ENCODE measurements around the gene TRIM28.
A peak's percentile ranks its signal among the peaks of the same experiment; 100 is the strongest.
"Not testable (repeated sequence)": the region's sequence is repeated elsewhere in the genome, so short reads cannot be mapped to it uniquely, and the experiment has no call there.

Gene TRIM28

GRCh38 chr19:58571575-58571947, 27.7 kb downstream of the TRIM28 start:
- DNase-seq, result no peak
- H3K27me3 ChIP-seq, result no peaks in the 10 kb centered on the region
- no peak overlapping the region for H3K4me3 ChIP-seq (ENCODE audit: low read depth, low read length)
- no peak for TF ChIP-seq CTCF (IDR thresholded peaks at IDR 0.05; ENCODE audit: low read depth, low read length)
- H3K36me3 ChIP-seq, result peaks cover 9% of the 10 kb centered on the region; the same call in 1 of the 2 replicates
- H3K9me3 ChIP-seq, result no peaks in the 10 kb centered on the region
- no peaks in the 10 kb centered on the region; the same call in 1 of the 2 replicates for H3K4me1 ChIP-seq

GRCh38 chr19:58572026-58572817, 28.4 kb downstream of the TRIM28 start:
- Histone ChIP-seq H3K9me3 (no peaks in the 10 kb centered on the region), H3K4me1 (no peaks in the 10 kb centered on the region; the same call in 1 of the 2 replicates), H3K4me3 (ENCODE audit: low read depth, low read length) (peak overlapping the region; percentile 75), H3K27me3 (no peaks in the 10 kb centered on the region), H3K36me3 (peaks cover 9% of the 10 kb centered on the region; the same call in 1 of the 2 replicates)
- TF ChIP-seq CTCF (IDR thresholded peaks at IDR 0.05; ENCODE audit: low read depth, low read length), result no peak
- DNase-seq, result no peak

DNA sequence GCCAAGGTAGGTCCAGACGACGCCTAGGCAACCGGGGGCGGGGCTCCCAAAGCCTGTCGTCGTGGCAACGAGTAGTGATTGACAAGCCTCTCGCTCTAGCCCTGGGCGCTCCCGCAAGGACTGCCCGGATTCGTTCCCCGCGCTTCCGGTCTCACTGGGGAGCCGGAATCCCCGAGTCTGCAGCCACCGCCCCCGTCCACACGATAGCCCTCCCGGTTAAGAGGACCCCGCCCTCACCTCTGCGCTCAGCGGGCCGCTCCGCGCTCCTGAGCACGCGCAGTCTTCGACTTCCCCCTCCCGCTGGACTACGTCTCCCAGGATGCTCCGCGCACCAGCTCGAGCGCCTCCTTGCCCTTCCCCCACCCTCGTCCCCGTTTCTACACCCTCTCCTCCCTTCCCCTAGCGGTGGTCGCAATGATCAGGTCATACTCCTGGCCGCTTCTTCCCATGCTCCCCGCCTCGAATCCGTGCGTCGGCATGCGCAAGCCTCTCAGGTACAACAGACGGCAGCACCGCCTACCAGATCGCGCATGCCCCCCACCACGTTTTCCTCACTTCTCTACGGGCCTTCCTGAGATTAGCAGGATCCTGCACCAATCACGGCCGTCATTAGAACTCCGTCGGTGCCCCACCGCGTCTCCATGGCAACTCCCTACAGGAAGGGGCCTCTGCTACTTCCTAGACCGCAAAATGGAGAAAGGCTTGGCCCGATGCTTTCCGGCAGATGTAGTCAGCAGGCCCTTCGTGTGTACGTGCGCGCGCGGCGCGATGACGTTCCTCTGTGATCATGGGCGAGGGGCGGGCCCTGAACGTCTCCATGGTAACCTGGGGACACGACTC, 29.2 kb downstream of the TRIM28 start, which contains the start of gene MZF1:
Gene MZF1, minus strand, starts transcription at position 518 of the 840 bp plus-strand sequence. CDS start 1,946 bp downstream, outside the sequence.
- Histone ChIP-seq H3K36me3 (peaks cover 9% of the 10 kb centered on the region; the same call in 1 of the 2 replicates), H3K4me1 (no peaks in the 10 kb centered on the region; the same call in 1 of the 2 replicates), H3K27me3 (no peaks in the 10 kb centered on the region), H3K9me3 (no peaks in the 10 kb centered on the region), H3K4me3 (ENCODE audit: low read depth, low read length) (peak within 1 kb of the TSS; percentile 75)
- peak; percentile 100 for DNase-seq
- TF ChIP-seq CTCF (IDR thresholded peaks at IDR 0.05; ENCODE audit: low read depth, low read length), result 0 out of 2 replicates have a peak, but pooled peaks have one; percentile 5

GRCh38 chr19:58573658-58574164, 29.8 kb downstream of the TRIM28 start:
- Histone ChIP-seq H3K27me3 (no peaks in the 10 kb centered on the region), H3K36me3 (peaks cover 9% of the 10 kb centered on the region; the same call in 1 of the 2 replicates), H3K4me3 (ENCODE audit: low read depth, low read length) (peak overlapping the region; percentile 75), H3K4me1 (no peaks in the 10 kb centered on the region; the same call in 1 of the 2 replicates), H3K9me3 (no peaks in the 10 kb centered on the region)
- no peak for TF ChIP-seq CTCF (IDR thresholded peaks at IDR 0.05; ENCODE audit: low read depth, low read length)
- no peak for DNase-seq

DNA sequence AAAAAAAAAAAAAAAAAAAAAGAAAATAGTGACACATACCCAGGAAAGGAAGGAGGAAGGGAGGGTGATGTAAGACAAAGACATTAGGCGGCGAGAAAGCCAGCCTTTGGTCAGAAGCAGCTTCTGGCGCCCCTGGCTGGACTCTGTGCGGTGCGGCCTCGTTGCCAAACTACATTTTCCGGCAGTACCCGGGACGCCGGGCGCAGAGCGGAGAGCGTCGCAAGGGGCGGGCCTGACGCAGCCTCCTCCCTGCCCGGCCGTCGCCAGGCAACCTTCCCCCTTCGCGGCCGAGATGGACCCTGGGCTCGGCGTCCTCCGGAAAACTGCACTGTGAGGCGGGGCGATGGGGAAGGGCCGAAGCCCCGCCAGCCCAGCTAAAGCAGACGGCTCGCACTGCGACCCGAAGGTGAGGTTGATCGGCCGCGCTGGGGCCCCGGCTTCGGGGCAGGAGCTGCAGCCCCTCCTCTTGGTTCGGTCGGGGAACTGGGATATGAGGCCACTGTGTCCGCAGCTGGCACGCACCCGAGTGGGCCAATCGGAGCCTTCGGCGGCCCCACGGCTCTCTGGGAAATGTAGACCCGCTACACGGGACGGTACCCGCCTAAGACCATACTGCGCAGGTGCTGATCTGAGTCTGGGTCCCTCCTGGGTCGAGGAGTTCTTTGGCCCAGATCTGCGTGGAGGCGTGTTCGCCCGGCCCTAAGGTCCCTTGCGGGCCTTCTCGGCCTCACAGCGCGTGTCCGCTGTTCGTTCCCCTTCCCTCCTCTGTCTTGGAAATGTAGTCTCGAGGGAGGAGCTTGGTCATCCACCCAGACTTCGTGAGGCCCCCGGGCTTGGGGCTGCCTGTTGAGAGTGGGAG, 31.5 kb downstream of the TRIM28 start:
- H3K4me3 ChIP-seq (ENCODE audit: low read depth, low read length), result peak overlapping the region; percentile 75
- no peaks in the 10 kb centered on the region; the same call in 1 of the 2 replicates for H3K4me1 ChIP-seq
- TF ChIP-seq CTCF (IDR thresholded peaks at IDR 0.05; ENCODE audit: low read depth, low read length), result no peak
- DNase-seq, result peak; percentile 91
- H3K9me3 ChIP-seq, result no peaks in the 10 kb centered on the region
- no peaks in the 10 kb centered on the region for H3K27me3 ChIP-seq
- H3K36me3 ChIP-seq, result peaks cover 9% of the 10 kb centered on the region; the same call in 1 of the 2 replicates

GRCh38 chr19:58577581-58577980, 33.7 kb downstream of the TRIM28 start:
- H3K4me3 ChIP-seq (ENCODE audit: low read depth, low read length); H3K27me3 ChIP-seq; H3K9me3 ChIP-seq; H3K36me3 ChIP-seq; DNase-seq; H3K4me1 ChIP-seq: not testable (repeated sequence)

Data from BE2C (cell line).